Peyer's patch (tissue), 4 donors: ENCODE results near the gene BRMS1. TPM values are rescaled to one million over a fixed set of nuclear protein-coding genes. Genes with fewer than 3 reads are reported as not detected.
"Not testable (repeated sequence)": the region's sequence is repeated elsewhere in the genome, so short reads cannot be mapped to it uniquely, and the experiment has no call there.

Experiments
- DNase-seq, 3 donors: peaks; one replicate each; pipeline ENCODE4 v3.0.0-alpha.2; 2017 to 2019
- H3K27ac ChIP-seq, 4 donors: fragments of 200-600 bp; sonication (generic); one replicate each; pipeline ENCODE4 v1.5.1; 2016 to 2019
- H3K27me3 ChIP-seq, 2 donors: fragments of 200-600 bp; sonication (generic); one replicate each; pipeline ENCODE4 v1.5.1; 2019
- H3K36me3 ChIP-seq, 3 donors: fragments of 200-600 bp; sonication (generic); one replicate each; pipeline ENCODE4 v1.5.1; 2016 to 2019
- H3K4me1 ChIP-seq, 4 donors: fragments of 200-600 bp; sonication (generic); one replicate each; pipeline ENCODE4 v1.5.1; 2016 to 2019
- H3K4me3 ChIP-seq, 4 donors: fragments of 200-600 bp; sonication (generic); 1 replicate in 3 of 4; 2 replicates in 1 of 4; pipeline ENCODE4 v1.5.1; 2016 to 2019; ENCODE audit warnings: mild to moderate bottlenecking in 1 of 4
- H3K9me3 ChIP-seq, 4 donors: fragments of 200-600 bp; sonication (generic); one replicate each; pipeline ENCODE4 v1.5.1; 2016 to 2019; ENCODE audit warnings: mild to moderate bottlenecking in 1 of 4
- POLR2A ChIP-seq, 2 donors: fragments of 450-650 bp; IDR thresholded peaks; one replicate each; pipeline ENCODE4 v1.5.1; 2017; ENCODE audit warnings: antibody characterized with exemption in 2 of 2, mild to moderate bottlenecking in 2 of 2, moderate library complexity in 2 of 2
- total RNA-seq, 4 donors: library from RNA; depleted of rRNA; stranded (reverse); fragments of >200 nt; gene quantifications; one replicate each; pipeline ENCODE4 v1.1.0, GENCODE V29; 2016
- TF ChIP-seq, protein P1 (sequence below), 6 experiments: fragments of 450-650 bp in 4 of 6; fragments of 200-600 bp in 2 of 6; sonication (generic) in 1 of 6; IDR thresholded peaks; one replicate each; pipeline ENCODE4 v1.5.1; 2017 to 2019; ENCODE audit warnings: antibody characterized with exemption in 6 of 6, mild to moderate bottlenecking in 3 of 6, moderate library complexity in 1 of 6

BRMS1 gene, protein sequence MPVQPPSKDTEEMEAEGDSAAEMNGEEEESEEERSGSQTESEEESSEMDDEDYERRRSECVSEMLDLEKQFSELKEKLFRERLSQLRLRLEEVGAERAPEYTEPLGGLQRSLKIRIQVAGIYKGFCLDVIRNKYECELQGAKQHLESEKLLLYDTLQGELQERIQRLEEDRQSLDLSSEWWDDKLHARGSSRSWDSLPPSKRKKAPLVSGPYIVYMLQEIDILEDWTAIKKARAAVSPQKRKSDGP
- total RNA-seq, result 10 to 100 TPM; 36.9 to 63.5 (median 50.3) TPM

DNA sequence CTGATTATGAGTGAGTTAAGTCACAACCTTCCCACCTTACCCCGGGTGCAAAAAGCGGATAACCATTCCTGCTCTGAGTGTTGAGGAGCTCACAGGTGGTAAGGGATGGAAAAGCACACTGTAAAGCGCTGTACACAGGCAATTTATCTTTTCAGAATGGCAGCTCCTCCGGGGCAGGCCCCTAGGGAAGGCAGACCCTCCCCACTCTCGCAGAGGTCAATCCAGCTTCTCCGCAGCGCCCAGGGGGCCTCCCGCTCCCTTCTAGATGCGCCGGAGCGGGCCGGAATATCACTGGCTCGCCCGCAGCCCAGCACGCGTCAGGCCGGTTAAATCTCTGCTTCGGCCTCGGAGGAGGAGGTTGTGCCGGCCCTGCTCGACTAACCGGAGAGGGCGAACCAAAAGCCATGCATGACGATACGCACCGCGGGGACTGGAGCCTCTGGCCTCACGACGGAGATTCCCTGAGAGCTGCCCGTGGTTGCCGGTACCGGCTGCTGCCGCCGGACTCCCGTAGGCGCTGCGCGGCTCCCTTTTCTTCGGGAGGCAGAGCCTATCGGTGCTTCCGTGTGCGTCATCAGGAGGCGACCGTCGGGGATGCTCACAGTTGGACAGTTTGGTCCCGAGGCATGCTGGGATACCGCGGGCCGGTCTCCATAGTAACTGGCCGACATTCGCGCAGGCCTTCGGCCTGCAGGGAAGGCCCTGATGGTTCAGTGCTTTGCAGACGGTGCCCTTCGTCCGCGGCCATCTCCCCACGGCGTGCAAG is at the start of gene BRMS1:
BRMS1 (minus strand) TSS at position 555 of the 766 bp plus-strand sequence. CDS start 2,870 bp downstream, outside the sequence.
- H3K27me3 ChIP-seq, result no peaks in the 10 kb centered on the region
- peaks cover 0 to 22% (median 0%) of the 10 kb centered on the region in 3 donors for H3K36me3 ChIP-seq
- peak within 1 kb of the TSS; percentile 72 to 99 (median 78) for H3K27ac ChIP-seq
- no peaks in the 10 kb centered on the region for H3K9me3 ChIP-seq
- peaks cover 18 to 46% (median 20%) of the 10 kb centered on the region in 4 donors for H3K4me1 ChIP-seq
- peak; percentile 89 to 93 for TF ChIP-seq POLR2A (IDR thresholded peaks at IDR 0.05)
- TF ChIP-seq, protein P1, sequence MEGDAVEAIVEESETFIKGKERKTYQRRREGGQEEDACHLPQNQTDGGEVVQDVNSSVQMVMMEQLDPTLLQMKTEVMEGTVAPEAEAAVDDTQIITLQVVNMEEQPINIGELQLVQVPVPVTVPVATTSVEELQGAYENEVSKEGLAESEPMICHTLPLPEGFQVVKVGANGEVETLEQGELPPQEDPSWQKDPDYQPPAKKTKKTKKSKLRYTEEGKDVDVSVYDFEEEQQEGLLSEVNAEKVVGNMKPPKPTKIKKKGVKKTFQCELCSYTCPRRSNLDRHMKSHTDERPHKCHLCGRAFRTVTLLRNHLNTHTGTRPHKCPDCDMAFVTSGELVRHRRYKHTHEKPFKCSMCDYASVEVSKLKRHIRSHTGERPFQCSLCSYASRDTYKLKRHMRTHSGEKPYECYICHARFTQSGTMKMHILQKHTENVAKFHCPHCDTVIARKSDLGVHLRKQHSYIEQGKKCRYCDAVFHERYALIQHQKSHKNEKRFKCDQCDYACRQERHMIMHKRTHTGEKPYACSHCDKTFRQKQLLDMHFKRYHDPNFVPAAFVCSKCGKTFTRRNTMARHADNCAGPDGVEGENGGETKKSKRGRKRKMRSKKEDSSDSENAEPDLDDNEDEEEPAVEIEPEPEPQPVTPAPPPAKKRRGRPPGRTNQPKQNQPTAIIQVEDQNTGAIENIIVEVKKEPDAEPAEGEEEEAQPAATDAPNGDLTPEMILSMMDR (IDR thresholded peaks at IDR 0.05), result peak in 4 of 6 experiments; percentile 35 to 58 (median 44)
- H3K4me3 ChIP-seq, result peak within 1 kb of the TSS; percentile 66 to 99 (median 90)
- DNase-seq, result peak; percentile 98 to 99 (median 99)

DNA sequence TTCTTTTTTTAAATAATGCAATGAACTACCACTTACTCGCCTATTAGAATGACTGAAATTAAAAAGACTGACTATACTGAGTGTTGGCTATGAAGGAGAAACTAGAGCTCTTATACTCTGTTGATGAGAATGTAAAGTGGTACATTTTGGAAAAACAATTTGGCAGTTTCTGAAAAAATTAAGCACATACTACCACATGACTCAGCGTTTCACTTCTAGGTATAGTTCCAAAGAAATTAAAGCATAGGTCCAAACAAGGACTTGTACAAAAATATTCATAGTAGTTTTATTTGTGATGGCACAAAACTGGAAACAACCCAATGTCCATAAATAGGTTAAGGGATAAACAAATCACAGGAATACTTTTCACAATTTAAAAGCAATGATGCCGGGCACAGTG is 49.0 kb upstream of the BRMS1 start:
- DNase-seq, result no peak
- H3K27ac ChIP-seq, result no peak overlapping the region
- H3K4me1 ChIP-seq, result no peaks in the 10 kb centered on the region
- H3K9me3 ChIP-seq, result no peaks in the 10 kb centered on the region
- no peak for TF ChIP-seq POLR2A (IDR thresholded peaks at IDR 0.05)
- TF ChIP-seq, protein P1 (IDR thresholded peaks at IDR 0.05), result no peak
- H3K36me3 ChIP-seq, result no peaks in the 10 kb centered on the region
- H3K27me3 ChIP-seq, result no peaks in the 10 kb centered on the region
- H3K4me3 ChIP-seq, result no peak overlapping the region

DNA sequence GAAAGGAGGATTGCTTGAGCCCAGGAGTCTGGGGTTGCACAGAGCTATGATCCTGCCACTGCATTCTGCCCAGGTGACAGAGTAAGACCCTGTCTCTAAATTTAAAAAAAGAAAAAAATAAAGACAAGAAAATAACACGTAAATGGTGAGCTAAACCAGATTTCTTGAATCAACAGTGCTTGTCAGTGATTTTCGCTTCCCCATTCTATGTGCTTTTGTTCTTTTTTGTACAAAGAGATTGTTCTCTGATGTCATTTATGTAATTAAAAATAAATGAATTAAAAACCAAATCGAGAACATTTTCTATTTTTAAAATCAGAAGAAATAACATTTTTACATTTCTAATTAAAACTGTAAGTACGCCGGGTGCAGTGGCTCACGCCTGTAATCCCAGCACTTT is 46.4 kb upstream of the BRMS1 start:
- no peaks in the 10 kb centered on the region for H3K36me3 ChIP-seq
- H3K27ac ChIP-seq, result no peak overlapping the region
- no peaks in the 10 kb centered on the region for H3K9me3 ChIP-seq
- DNase-seq, result no peak
- TF ChIP-seq, protein P1 (IDR thresholded peaks at IDR 0.05), result no peak
- no peak for TF ChIP-seq POLR2A (IDR thresholded peaks at IDR 0.05)
- H3K4me1 ChIP-seq, result peaks cover 0 to 5% (median 0%) of the 10 kb centered on the region in 4 donors
- no peaks in the 10 kb centered on the region for H3K27me3 ChIP-seq
- no peak overlapping the region for H3K4me3 ChIP-seq

DNA sequence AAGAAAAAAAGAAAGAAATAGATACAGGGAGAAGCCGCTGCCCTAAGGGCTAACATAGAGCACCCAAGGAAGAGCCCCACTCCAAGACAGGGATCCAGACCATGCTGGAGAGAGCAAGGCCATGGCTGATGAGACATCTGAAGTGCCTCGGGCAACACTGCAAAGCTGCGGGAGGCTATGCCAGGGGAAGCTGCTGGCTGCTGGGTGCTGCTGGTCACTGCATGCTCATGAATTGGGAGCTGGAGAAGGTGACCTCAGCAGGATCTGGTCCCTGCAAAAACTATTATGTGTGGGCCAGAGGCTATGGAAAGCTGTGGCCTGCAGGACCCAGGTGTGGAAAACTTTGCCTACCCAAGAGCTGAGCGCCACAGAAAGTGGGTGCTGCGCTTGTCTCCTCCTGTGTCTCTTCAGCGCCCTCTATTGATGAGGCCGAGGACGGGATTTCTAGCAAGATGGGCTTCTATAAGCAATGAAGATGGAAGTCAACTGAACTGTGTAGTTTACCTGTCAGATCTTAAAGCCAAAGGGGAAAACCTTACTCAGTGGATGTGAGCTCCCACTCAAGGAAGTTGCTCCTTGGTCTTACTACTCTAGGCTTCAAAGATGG is 44.0 kb upstream of the BRMS1 start:
- Histone ChIP-seq H3K27me3 (no peaks in the 10 kb centered on the region), H3K9me3 (no peaks in the 10 kb centered on the region), H3K27ac (no peak overlapping the region), H3K4me1 (peaks cover 0 to 6% (median 0%) of the 10 kb centered on the region in 4 donors), H3K4me3 (no peak overlapping the region), H3K36me3 (no peaks in the 10 kb centered on the region)
- DNase-seq, result peak; percentile 66 to 92 (median 81)
- TF ChIP-seq, protein P1 (IDR thresholded peaks at IDR 0.05), result peak in 5 of 6 experiments; percentile 38 to 77 (median 71)
- TF ChIP-seq POLR2A (IDR thresholded peaks at IDR 0.05), result no peak

DNA sequence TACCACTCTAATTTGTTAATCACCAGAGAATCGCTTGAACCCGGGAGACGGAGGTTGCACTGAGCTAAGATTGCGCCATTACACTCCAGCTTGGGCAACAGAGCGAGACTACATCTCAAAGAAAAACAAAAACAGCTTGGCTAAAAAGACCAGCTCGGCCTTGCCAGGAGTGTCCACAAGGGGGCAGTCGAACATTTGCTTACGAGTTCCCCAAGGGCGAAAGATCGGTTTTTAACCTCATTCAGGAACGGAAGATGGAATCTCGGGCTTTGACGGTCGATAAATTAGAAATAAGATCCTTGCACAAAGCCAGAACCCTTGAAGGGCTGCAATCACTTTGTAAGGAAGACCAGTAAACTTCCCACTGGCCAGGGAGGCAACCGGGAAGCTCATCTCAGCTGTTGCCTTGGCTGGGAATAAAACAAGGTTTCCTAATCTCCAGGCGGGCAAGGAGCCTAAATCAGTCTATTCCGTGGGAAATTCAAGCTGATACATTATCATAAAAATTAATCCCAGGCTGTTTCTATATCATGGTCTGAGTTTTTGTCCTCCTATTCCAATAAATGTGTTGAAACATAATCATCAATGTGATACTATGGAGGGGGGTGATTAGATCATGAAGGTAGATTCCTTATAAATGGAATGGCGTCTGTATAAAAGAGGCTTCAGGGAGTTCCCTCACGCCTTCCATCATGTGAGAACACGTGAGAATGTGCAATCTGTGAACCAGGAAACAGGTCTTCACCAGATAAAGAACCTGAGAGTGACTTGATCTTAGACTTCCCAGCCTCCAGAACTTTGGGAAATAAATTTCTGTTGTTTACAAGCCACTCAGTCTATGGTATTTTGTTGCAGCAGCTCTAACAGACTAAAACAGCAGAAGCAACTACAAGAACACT is 41.5 kb upstream of the BRMS1 start:
- peak overlapping the region in 2 of 4 donors; percentile 18 to 42 for H3K4me3 ChIP-seq
- no peaks in the 10 kb centered on the region for H3K36me3 ChIP-seq
- peaks cover 0 to 6% (median 0%) of the 10 kb centered on the region in 4 donors for H3K4me1 ChIP-seq
- H3K27me3 ChIP-seq, result no peaks in the 10 kb centered on the region
- peak; percentile 82 to 95 (median 86) for DNase-seq
- no peak for TF ChIP-seq POLR2A (IDR thresholded peaks at IDR 0.05)
- TF ChIP-seq, protein P1 (IDR thresholded peaks at IDR 0.05), result peak; percentile 76 to 97 (median 87)
- H3K9me3 ChIP-seq, result no peaks in the 10 kb centered on the region
- no peak overlapping the region for H3K27ac ChIP-seq

DNA sequence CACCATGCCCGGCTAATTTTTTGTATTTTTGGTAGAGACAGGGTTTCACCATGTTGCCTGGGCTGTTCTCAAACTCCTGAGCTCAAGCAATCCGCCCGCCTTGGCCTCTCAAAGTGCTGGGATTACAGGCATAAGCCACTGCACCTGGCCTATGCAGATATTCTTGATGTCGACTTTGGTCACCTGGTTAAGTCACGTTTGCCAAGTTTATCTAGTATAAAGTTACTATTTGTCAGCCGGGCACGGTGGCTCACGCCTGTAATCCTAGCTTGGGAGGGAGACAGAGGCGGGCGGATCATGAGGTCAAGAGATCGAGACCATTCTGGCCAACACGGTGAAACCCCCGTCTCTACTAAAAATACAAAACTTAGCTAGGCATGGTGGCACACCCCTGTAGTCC is 39.4 kb upstream of the BRMS1 start:
- not testable (repeated sequence) for DNase-seq

DNA sequence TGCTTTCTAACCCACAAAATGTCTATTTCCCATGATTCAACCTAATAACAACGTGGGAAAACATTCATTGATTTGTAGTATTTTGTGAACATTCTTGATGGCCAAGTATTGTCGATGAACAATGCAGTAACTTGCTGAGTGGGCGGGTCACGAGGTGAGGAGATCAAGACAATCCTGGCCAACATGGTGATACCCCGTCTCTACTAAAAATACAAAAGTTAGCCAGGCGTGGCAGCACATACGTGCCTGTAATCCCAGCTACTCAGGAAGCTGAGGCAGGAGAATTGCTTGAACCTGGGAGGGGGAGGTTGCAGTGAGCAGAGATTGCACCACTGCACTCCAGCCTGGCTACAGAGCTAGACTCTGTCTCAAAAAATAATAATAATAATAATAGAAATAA is 35.4 kb upstream of the BRMS1 start:
- H3K36me3 ChIP-seq, H3K9me3 ChIP-seq, H3K27ac ChIP-seq, H3K27me3 ChIP-seq, H3K4me3 ChIP-seq, H3K4me1 ChIP-seq, DNase-seq: not testable (repeated sequence)

More for the DNA sequence above, 39.4 kb upstream of the BRMS1 start:
- H3K9me3 ChIP-seq, H3K4me3 ChIP-seq, H3K27ac ChIP-seq, H3K36me3 ChIP-seq, H3K27me3 ChIP-seq, H3K4me1 ChIP-seq: not testable (repeated sequence)
